NT2/D1 (cell line): ENCODE results near the gene HBG1.

ENCODE experiments used
- SUZ12 ChIP-seq: IDR thresholded peaks from 2 replicates; pipeline ENCODE4 v1.6.1; 2011; ENCODE audit not compliant: insufficient read length, insufficient read depth; ENCODE audit errors: extremely low read depth
- YY1 ChIP-seq: IDR thresholded peaks from 2 replicates; pipeline ENCODE4 v1.6.1; 2011; ENCODE audit not compliant: insufficient read length, insufficient read depth

GRCh38 chr11:5242933-5243815 is 6.5 kb downstream of the HBG1 start:
- no peak for TF ChIP-seq SUZ12
- no peak for TF ChIP-seq YY1
